Stimulated activated CD8-positive, alpha-beta memory T cell treated with anti-CD3 and anti-CD28 coated beads, Interleukin-4, amount 100 ng/mL, for 24 hours (primary cell): ENCODE results near the gene RAD51B.

Experiments
- DNase-seq: peaks from one replicate; pipeline ENCODE4 v3.0.0-alpha.2; 2020; ENCODE audit warnings: low read depth

Gene RAD51B

GRCh38 chr14:68235011-68235410, 415.4 kb downstream of the RAD51B start:
- no peak for DNase-seq

GRCh38 chr14:68236582-68237458, 417.2 kb downstream of the RAD51B start:
- DNase-seq: no peak

- DNase-seq: no peak
Measured at GRCh38 chr14:68238551-68238950, 419.0 kb downstream of the RAD51B start.

GRCh38 chr14:68238976-68239375, 419.4 kb downstream of the RAD51B start:
- no peak for DNase-seq

- DNase-seq: no peak
Measured at GRCh38 chr14:68239988-68240771, 420.6 kb downstream of the RAD51B start.

GRCh38 chr14:68241862-68242487, 422.4 kb downstream of the RAD51B start:
- DNase-seq: no peak

- DNase-seq: no peak
Measured at GRCh38 chr14:68243450-68244010, 424.0 kb downstream of the RAD51B start.

- DNase-seq: no peak
Measured at GRCh38 chr14:68244262-68244980, 424.8 kb downstream of the RAD51B start.

- no peak for DNase-seq
Measured at GRCh38 chr14:68245146-68246073, 425.8 kb downstream of the RAD51B start.

- no peak for DNase-seq
Measured at GRCh38 chr14:68246074-68246785, 426.7 kb downstream of the RAD51B start.

- DNase-seq: no peak
Measured at GRCh38 chr14:68246786-68247105, 427.2 kb downstream of the RAD51B start.

- no peak for DNase-seq
Measured at GRCh38 chr14:68247274-68247673, 427.7 kb downstream of the RAD51B start.

- no peak for DNase-seq
Measured at GRCh38 chr14:68247676-68248268, 428.2 kb downstream of the RAD51B start.

- DNase-seq: no peak
Measured at GRCh38 chr14:68248481-68249255, 429.1 kb downstream of the RAD51B start.

- DNase-seq: no peak
Measured at GRCh38 chr14:68249661-68250451, 430.3 kb downstream of the RAD51B start.

GRCh38 chr14:68250927-68251768, 431.6 kb downstream of the RAD51B start:
- DNase-seq: no peak

GRCh38 chr14:68251769-68252100, 432.2 kb downstream of the RAD51B start:
- DNase-seq: no peak
